DMS153 treated with DMSO at 0.1 percent for 48 hours (cell line): ENCODE measurements around the gene SLX9.

Source experiments
- DNase-seq: peaks from one replicate; lab custom pipeline; 2025; ENCODE audit not compliant: unreplicated experiment; lab: John Stamatoyannopoulos, UW

The SLX9 gene

GRCh38 chr21:44939532-44940115, at the start of gene SLX9:
Gene SLX9 (plus strand): TSS chr21:44940029. CDS start chr21:44940058, 29 bp downstream.
- peak; percentile 70 for DNase-seq

- DNase-seq: no peak
These were observed 49.4 kb upstream of the SLX9 start for GRCh38 chr21:44890338-44890931.

- DNase-seq: no peak
These were observed 48.8 kb upstream of the SLX9 start for GRCh38 chr21:44890961-44891541.

- DNase-seq: no peak
These were observed 48.2 kb upstream of the SLX9 start for GRCh38 chr21:44891631-44892031.

- no peak for DNase-seq
These were observed 47.7 kb upstream of the SLX9 start for GRCh38 chr21:44892095-44892494.

GRCh38 chr21:44892536-44893277, 47.1 kb upstream of the SLX9 start:
- no peak for DNase-seq

- DNase-seq: no peak
These were observed 46.6 kb upstream of the SLX9 start for GRCh38 chr21:44893278-44893556.

GRCh38 chr21:44893948-44894656, 45.7 kb upstream of the SLX9 start:
- DNase-seq: no peak

- DNase-seq: no peak
These were observed 45.0 kb upstream of the SLX9 start for GRCh38 chr21:44894687-44895302.

GRCh38 chr21:44895859-44896258, 44.0 kb upstream of the SLX9 start:
- DNase-seq: no peak

- no peak for DNase-seq
These were observed 43.1 kb upstream of the SLX9 start for GRCh38 chr21:44896561-44897286.

- DNase-seq: no peak
These were observed 42.4 kb upstream of the SLX9 start for GRCh38 chr21:44897326-44898010.

GRCh38 chr21:44898011-44898488, 41.8 kb upstream of the SLX9 start:
- no peak for DNase-seq

- no peak for DNase-seq
These were observed 40.7 kb upstream of the SLX9 start for GRCh38 chr21:44898851-44899767.

GRCh38 chr21:44899768-44900558, 39.9 kb upstream of the SLX9 start:
- DNase-seq: no peak

GRCh38 chr21:44900559-44901251, 39.1 kb upstream of the SLX9 start:
- DNase-seq: no peak

GRCh38 chr21:44901391-44902074, 38.3 kb upstream of the SLX9 start:
- DNase-seq: no peak
